Fibroblast of lung (primary cell): ENCODE results near the gene EXOSC5. TPM values are rescaled to one million over a fixed set of nuclear protein-coding genes. Genes with fewer than 3 reads are reported as not detected.
"Not testable (repeated sequence)": the region's sequence is repeated elsewhere in the genome, so short reads cannot be mapped to it uniquely, and the experiment has no call there.

Source experiments
- DNase-seq, 2 donors: peaks; one replicate each; pipeline versions ENCODE4 v3.0.0 to v3.0.0-alpha.2; 2010; ENCODE audit warnings: low read depth in 2 of 2
- H2AFZ ChIP-seq: 2 replicates; pipeline ENCODE4 v1.5.1; 2012; ENCODE audit warnings: low read length, control low read depth, inconsistent platforms
- H3K27ac ChIP-seq: 2 replicates; pipeline ENCODE4 v1.5.1; 2011; ENCODE audit warnings: low read length, control low read depth; ENCODE audit not compliant: insufficient read depth
- H3K27me3 ChIP-seq: 2 replicates; pipeline ENCODE4 v1.5.1; 2011; ENCODE audit warnings: mild to moderate bottlenecking, low read length; ENCODE audit not compliant: control insufficient read depth, insufficient read depth
- H3K36me3 ChIP-seq: 2 replicates; pipeline ENCODE4 v1.5.1; 2011; ENCODE audit warnings: low read length; ENCODE audit not compliant: control insufficient read depth, insufficient read depth
- H3K4me1 ChIP-seq: 2 replicates; pipeline ENCODE4 v1.5.1; 2011; ENCODE audit warnings: low read length; ENCODE audit not compliant: control insufficient read depth, insufficient read depth; ENCODE audit errors: extremely low read depth
- H3K4me2 ChIP-seq: 2 replicates; pipeline ENCODE4 v1.5.1; 2011; ENCODE audit warnings: low read length, control low read depth; ENCODE audit not compliant: insufficient read depth; ENCODE audit errors: extremely low read depth
- H3K4me3 ChIP-seq, 4 experiments: fragments of 200-600 bp in 1 of 4; sonication (generic) in 1 of 4; replicated peaks in 1 of 4; 2 replicates each; pipeline ENCODE4 v1.5.1; 2011 to 2016; ENCODE audit warnings: low read length in 4 of 4, low read depth in 3 of 4, mild to moderate bottlenecking in 3 of 4, control low read depth in 2 of 4, inconsistent platforms in 1 of 4, mixed read lengths in 1 of 4; ENCODE audit not compliant: insufficient read depth in 1 of 4; ENCODE audit errors: control extremely low read depth in 1 of 4
- H3K79me2 ChIP-seq: 2 replicates; pipeline ENCODE4 v1.5.1; 2012; ENCODE audit warnings: mild to moderate bottlenecking, low read length, inconsistent platforms; ENCODE audit not compliant: control insufficient read depth, insufficient read depth
- H3K9ac ChIP-seq: 2 replicates; pipeline ENCODE4 v1.5.1; 2011; ENCODE audit warnings: mild to moderate bottlenecking, low read length, control low read depth; ENCODE audit not compliant: insufficient read depth
- H3K9me3 ChIP-seq: 2 replicates; pipeline ENCODE4 v1.5.1; 2012; ENCODE audit warnings: low read depth, low read length; ENCODE audit not compliant: control insufficient read depth, insufficient read depth
- H4K20me1 ChIP-seq: 2 replicates; pipeline ENCODE4 v1.5.1; 2011; ENCODE audit warnings: low read length; ENCODE audit not compliant: control insufficient read depth, insufficient read depth; ENCODE audit errors: extremely low read depth
- EZH2 ChIP-seq: IDR thresholded peaks from 2 replicates; pipeline ENCODE4 v1.5.1; 2012; ENCODE audit warnings: low read length, control low read depth, mild to moderate bottlenecking; ENCODE audit errors: missing control alignments
- polyA plus RNA-seq, 2 donors: library from polyadenylated mRNA; depleted of rRNA in 1 of 2; stranded (reverse) in 1 of 2; unstranded in 1 of 2; fragments of >200 nt; gene quantifications; 2 replicates each; pipeline ENCODE4 v1.2.1, GENCODE V29; 2011 to 2012; ENCODE audit warnings: missing spikeins in 1 of 2
- total RNA-seq: library from RNA; depleted of rRNA; stranded (reverse); fragments of >200 nt; gene quantifications from 2 replicates; pipeline ENCODE4 v1.2.1, GENCODE V29; 2014
- TF ChIP-seq, protein P1 (sequence below), 2 donors: IDR thresholded peaks in 1 of 2; conservative IDR thresholded peaks in 1 of 2; 1 replicate in 1 of 2; 2 replicates in 1 of 2; pipeline ENCODE4 v1.5.1; 2011 to 2012; ENCODE audit warnings: low read length in 2 of 2, control low read depth in 1 of 2, inconsistent platforms in 1 of 2, low read depth in 1 of 2, mild to moderate bottlenecking in 1 of 2

Gene EXOSC5
- total and polyA plus RNA-seq, 2 donors (not counting 1 experiment from before 2014, with no cell fraction given): 5.0 to 10.7 TPM

DNA sequence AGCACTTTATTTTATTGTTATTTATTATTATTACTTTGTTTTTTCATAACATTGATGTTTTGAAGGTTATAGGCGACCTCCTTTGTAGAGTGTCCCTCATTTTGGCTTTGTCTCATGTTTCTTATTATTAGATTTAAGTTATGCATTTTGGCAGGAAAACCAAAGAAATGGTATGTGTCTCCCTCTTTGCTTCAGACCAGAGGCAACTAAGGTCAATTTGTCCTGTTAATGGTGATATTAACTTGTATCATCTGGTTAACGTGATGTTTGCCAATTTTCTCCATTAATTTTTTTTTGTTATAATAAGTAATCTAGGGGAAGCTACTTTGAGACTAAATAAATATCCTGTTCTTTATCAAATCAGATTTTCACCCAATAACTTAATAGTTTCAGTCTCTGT is 24.7 kb downstream of the EXOSC5 start:
- Histone ChIP-seq H2AFZ (no peak overlapping the region), H3K79me2 (peaks cover 2% of the 10 kb centered on the region), H3K9ac (no peak overlapping the region), H3K4me1 (peaks cover 21% of the 10 kb centered on the region), H3K4me3 (no peak overlapping the region), H3K4me2 (no peak overlapping the region), H3K27ac (no peak overlapping the region), H3K9me3 (no peaks in the 10 kb centered on the region), H3K36me3 (no peaks in the 10 kb centered on the region), H4K20me1 (no peaks in the 10 kb centered on the region), H3K27me3 (no peaks in the 10 kb centered on the region)
- no peak for DNase-seq
- TF ChIP-seq EZH2: no peak
- TF ChIP-seq, protein P1, sequence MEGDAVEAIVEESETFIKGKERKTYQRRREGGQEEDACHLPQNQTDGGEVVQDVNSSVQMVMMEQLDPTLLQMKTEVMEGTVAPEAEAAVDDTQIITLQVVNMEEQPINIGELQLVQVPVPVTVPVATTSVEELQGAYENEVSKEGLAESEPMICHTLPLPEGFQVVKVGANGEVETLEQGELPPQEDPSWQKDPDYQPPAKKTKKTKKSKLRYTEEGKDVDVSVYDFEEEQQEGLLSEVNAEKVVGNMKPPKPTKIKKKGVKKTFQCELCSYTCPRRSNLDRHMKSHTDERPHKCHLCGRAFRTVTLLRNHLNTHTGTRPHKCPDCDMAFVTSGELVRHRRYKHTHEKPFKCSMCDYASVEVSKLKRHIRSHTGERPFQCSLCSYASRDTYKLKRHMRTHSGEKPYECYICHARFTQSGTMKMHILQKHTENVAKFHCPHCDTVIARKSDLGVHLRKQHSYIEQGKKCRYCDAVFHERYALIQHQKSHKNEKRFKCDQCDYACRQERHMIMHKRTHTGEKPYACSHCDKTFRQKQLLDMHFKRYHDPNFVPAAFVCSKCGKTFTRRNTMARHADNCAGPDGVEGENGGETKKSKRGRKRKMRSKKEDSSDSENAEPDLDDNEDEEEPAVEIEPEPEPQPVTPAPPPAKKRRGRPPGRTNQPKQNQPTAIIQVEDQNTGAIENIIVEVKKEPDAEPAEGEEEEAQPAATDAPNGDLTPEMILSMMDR (conservative IDR thresholded peaks at IDR 0.05 in 1 of 2, IDR thresholded peaks at IDR 0.05 in 1 of 2; ENCODE audit: low read depth in 1 of 2, low read length in 2 of 2): no peak

DNA sequence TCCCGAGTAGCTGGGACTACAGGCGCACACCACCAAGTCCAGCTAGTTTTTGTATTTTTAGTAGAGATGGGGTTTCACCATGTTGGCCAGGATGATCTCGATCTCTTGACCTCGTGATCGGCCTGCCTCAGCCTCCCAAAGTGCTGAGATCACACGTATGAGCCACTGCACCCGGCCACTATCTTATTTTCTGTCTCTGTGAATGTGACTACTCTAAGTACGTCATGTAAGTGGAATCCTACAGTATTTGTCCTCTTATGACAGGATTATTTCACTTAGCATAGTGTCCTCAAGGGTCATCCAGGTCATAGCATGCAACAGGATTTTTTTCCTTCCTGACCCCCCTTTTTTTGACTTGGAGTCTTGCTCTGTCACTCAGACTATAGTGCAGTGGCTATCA is 25.6 kb downstream of the EXOSC5 start:
- Histone ChIP-seq H3K4me1 (peaks cover 16% of the 10 kb centered on the region), H3K4me2 (no peak overlapping the region), H4K20me1 (no peaks in the 10 kb centered on the region), H3K36me3 (no peaks in the 10 kb centered on the region), H3K79me2 (peaks cover 4% of the 10 kb centered on the region), H3K4me3 (no peak overlapping the region), H3K9me3 (no peaks in the 10 kb centered on the region), H3K27ac (no peak overlapping the region), H3K27me3 (no peaks in the 10 kb centered on the region), H2AFZ (no peak overlapping the region), H3K9ac (no peak overlapping the region)
- no peak for DNase-seq
- no peak for TF ChIP-seq EZH2
- TF ChIP-seq, protein P1 (conservative IDR thresholded peaks at IDR 0.05 in 1 of 2, IDR thresholded peaks at IDR 0.05 in 1 of 2; ENCODE audit: low read depth in 1 of 2, low read length in 2 of 2): no peak

- not testable (repeated sequence) for H3K79me2 ChIP-seq, H3K4me3 ChIP-seq, H3K36me3 ChIP-seq, H3K9me3 ChIP-seq, H4K20me1 ChIP-seq, H3K9ac ChIP-seq, H2AFZ ChIP-seq, DNase-seq, H3K4me2 ChIP-seq, H3K27ac ChIP-seq, H3K27me3 ChIP-seq
- H3K4me1 ChIP-seq: peaks cover 16% of the 10 kb centered on the region
These were observed 26.0 kb downstream of the EXOSC5 start for GRCh38 chr19:41371119-41371518.
